Measurements from ENCODE around the gene CIC.

Gene CIC

GRCh38 chr19:42246143-42246921, 22.7 kb upstream of the CIC start:
- H3K4me1 ChIP-seq (ENCODE audit: control insufficient read depth, low read depth, low read length): peaks cover 16% of the 10 kb centered on the region
- H3K27ac ChIP-seq (ENCODE audit: low read length): no peak overlapping the region
- H3K9ac ChIP-seq (ENCODE audit: low read length): no peak overlapping the region

GRCh38 chr19:42246922-42247639, 22.0 kb upstream of the CIC start:
- Histone ChIP-seq H3K36me3 (ENCODE audit: control insufficient read depth, low read depth, low read length) (peaks cover 3% of the 10 kb centered on the region), H3K27me3 (ENCODE audit: control insufficient read depth, insufficient read depth, low read length) (no peaks in the 10 kb centered on the region), H3K9ac (ENCODE audit: low read length) (no peak overlapping the region), H3K9me3 (ENCODE audit: control insufficient read depth, low read depth, low read length) (no peaks in the 10 kb centered on the region), H3K4me1 (ENCODE audit: control insufficient read depth, low read depth, low read length) (peaks cover 20% of the 10 kb centered on the region), H3K27ac (ENCODE audit: low read length) (no peak overlapping the region), H3K4me3 (ENCODE audit: low read length) (no peak overlapping the region)

More at GRCh38 chr19:42246143-42246921, 22.7 kb upstream of the CIC start:
- H3K36me3 ChIP-seq (ENCODE audit: control insufficient read depth, low read depth, low read length): peaks cover 3% of the 10 kb centered on the region
- H3K4me3 ChIP-seq (ENCODE audit: low read length): no peak overlapping the region
- no peaks in the 10 kb centered on the region for H3K9me3 ChIP-seq (ENCODE audit: control insufficient read depth, low read depth, low read length)
- no peaks in the 10 kb centered on the region for H3K27me3 ChIP-seq (ENCODE audit: control insufficient read depth, insufficient read depth, low read length)

GRCh38 chr19:42247640-42248199, 21.3 kb upstream of the CIC start:
- Histone ChIP-seq H3K36me3 (ENCODE audit: control insufficient read depth, low read depth, low read length) (peaks cover 3% of the 10 kb centered on the region), H3K27me3 (ENCODE audit: control insufficient read depth, insufficient read depth, low read length) (no peaks in the 10 kb centered on the region), H3K27ac (ENCODE audit: low read length) (no peak overlapping the region), H3K9me3 (ENCODE audit: control insufficient read depth, low read depth, low read length) (no peaks in the 10 kb centered on the region), H3K4me3 (ENCODE audit: low read length) (no peak overlapping the region), H3K4me1 (ENCODE audit: control insufficient read depth, low read depth, low read length) (peaks cover 23% of the 10 kb centered on the region), H3K9ac (ENCODE audit: low read length) (no peak overlapping the region)

GRCh38 chr19:42248270-42249148, 20.5 kb upstream of the CIC start:
- Histone ChIP-seq H3K36me3 (ENCODE audit: control insufficient read depth, low read depth, low read length) (peaks cover 3% of the 10 kb centered on the region), H3K9me3 (ENCODE audit: control insufficient read depth, low read depth, low read length) (no peaks in the 10 kb centered on the region), H3K9ac (ENCODE audit: low read length) (no peak overlapping the region), H3K27me3 (ENCODE audit: control insufficient read depth, insufficient read depth, low read length) (no peaks in the 10 kb centered on the region), H3K4me3 (ENCODE audit: low read length) (no peak overlapping the region), H3K4me1 (ENCODE audit: control insufficient read depth, low read depth, low read length) (peaks cover 25% of the 10 kb centered on the region), H3K27ac (ENCODE audit: low read length) (no peak overlapping the region)

DNA sequence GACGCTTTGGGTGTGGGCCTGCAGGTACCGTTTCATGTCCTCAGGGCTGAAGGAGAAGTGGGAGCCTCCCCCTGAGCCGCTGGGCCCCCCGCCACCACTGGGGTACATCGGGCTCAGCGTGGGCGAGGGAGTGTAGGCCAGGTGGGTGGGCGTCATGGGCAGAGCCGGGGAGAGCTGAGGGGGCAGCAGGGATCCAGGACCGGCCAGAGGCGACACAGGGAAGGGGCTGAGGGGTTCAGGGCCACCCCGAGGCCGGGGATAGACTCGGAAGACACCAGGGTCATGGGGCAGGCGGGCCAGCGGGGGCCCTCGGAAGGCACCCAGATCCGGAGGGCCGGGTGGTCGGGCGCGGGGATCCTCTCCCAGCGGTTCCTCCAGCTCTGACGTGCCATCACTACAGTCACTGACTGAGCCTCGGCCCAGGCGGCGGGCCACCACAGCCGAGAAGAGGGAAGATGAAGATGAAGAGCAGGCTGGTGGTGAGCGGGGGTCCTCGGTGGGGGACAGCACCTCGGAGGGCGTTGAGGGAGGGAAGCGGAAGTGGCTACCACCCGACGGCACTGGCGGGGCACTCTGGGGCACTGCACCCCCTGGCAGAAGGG, 19.8 kb upstream of the CIC start:
- H3K4me3 ChIP-seq (ENCODE audit: low read length): no peak overlapping the region
- peaks cover 23% of the 10 kb centered on the region for H3K4me1 ChIP-seq (ENCODE audit: control insufficient read depth, low read depth, low read length)
- no peaks in the 10 kb centered on the region for H3K9me3 ChIP-seq (ENCODE audit: control insufficient read depth, low read depth, low read length)
- H3K36me3 ChIP-seq (ENCODE audit: control insufficient read depth, low read depth, low read length): peaks cover 3% of the 10 kb centered on the region
- H3K27me3 ChIP-seq (ENCODE audit: control insufficient read depth, insufficient read depth, low read length): no peaks in the 10 kb centered on the region
- H3K27ac ChIP-seq (ENCODE audit: low read length): no peak overlapping the region
- no peak overlapping the region for H3K9ac ChIP-seq (ENCODE audit: low read length)

GRCh38 chr19:42249769-42250168, 19.3 kb upstream of the CIC start:
- Histone ChIP-seq H3K9ac (ENCODE audit: low read length) (no peak overlapping the region), H3K4me3 (ENCODE audit: low read length) (no peak overlapping the region), H3K9me3 (ENCODE audit: control insufficient read depth, low read depth, low read length) (no peaks in the 10 kb centered on the region), H3K36me3 (ENCODE audit: control insufficient read depth, low read depth, low read length) (peaks cover 3% of the 10 kb centered on the region), H3K27me3 (ENCODE audit: control insufficient read depth, insufficient read depth, low read length) (no peaks in the 10 kb centered on the region), H3K4me1 (ENCODE audit: control insufficient read depth, low read depth, low read length) (peaks cover 21% of the 10 kb centered on the region), H3K27ac (ENCODE audit: low read length) (no peak overlapping the region)

- Histone ChIP-seq H3K36me3 (ENCODE audit: control insufficient read depth, low read depth, low read length) (peaks cover 3% of the 10 kb centered on the region), H3K9me3 (ENCODE audit: control insufficient read depth, low read depth, low read length) (no peaks in the 10 kb centered on the region), H3K27me3 (ENCODE audit: control insufficient read depth, insufficient read depth, low read length) (no peaks in the 10 kb centered on the region), H3K4me3 (ENCODE audit: low read length) (no peak overlapping the region), H3K4me1 (ENCODE audit: control insufficient read depth, low read depth, low read length) (peaks cover 18% of the 10 kb centered on the region), H3K9ac (ENCODE audit: low read length) (no peak overlapping the region), H3K27ac (ENCODE audit: low read length) (no peak overlapping the region)
These were observed 18.8 kb upstream of the CIC start for GRCh38 chr19:42250183-42250665.

- Histone ChIP-seq H3K4me3 (ENCODE audit: low read length) (no peak overlapping the region), H3K9me3 (ENCODE audit: control insufficient read depth, low read depth, low read length) (no peaks in the 10 kb centered on the region), H3K9ac (ENCODE audit: low read length) (no peak overlapping the region), H3K27me3 (ENCODE audit: control insufficient read depth, insufficient read depth, low read length) (no peaks in the 10 kb centered on the region), H3K4me1 (ENCODE audit: control insufficient read depth, low read depth, low read length) (peaks cover 18% of the 10 kb centered on the region), H3K27ac (ENCODE audit: low read length) (no peak overlapping the region), H3K36me3 (ENCODE audit: control insufficient read depth, low read depth, low read length) (peaks cover 3% of the 10 kb centered on the region)
These were observed 18.2 kb upstream of the CIC start for GRCh38 chr19:42250666-42251531.

DNA sequence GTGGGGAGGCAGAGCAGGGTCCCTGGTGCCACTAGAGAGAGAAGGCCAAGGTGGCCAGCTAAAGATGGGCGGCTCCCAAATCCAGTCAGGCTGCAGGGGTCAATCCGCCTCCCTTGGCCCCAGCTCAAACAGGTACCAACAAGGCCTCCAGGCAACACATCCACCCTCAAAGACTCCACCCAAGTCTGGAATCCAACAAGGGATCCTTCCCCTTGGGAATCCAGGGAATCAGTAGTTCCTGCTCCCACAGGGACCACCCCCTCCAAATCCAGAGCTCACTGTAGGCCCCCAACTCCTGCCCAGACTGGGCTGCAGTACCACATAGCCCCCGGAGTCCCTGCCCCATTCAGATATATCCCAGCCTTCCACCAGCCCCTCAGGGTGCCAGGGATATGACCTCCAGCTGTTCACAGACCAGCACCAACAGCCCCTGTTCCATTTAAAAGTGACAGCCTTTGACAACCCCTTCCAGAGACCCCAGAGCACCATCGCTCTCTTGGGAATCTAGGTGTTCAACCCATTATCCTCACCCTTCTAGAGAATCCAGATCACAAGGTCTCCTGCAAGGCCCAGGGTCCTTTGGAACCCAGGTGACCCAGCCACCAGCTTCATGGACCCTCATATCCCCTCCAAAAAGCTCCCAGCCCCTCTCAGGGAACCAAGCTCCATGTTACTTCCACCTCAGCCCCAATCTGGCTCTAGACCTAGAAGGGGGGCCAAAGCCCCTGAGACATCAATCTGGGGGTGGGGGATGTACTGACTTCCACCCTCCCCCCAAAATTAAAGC, 17.3 kb upstream of the CIC start:
- peaks cover 3% of the 10 kb centered on the region for H3K36me3 ChIP-seq (ENCODE audit: control insufficient read depth, low read depth, low read length)
- H3K9ac ChIP-seq (ENCODE audit: low read length): no peak overlapping the region

More for the DNA sequence above, 17.3 kb upstream of the CIC start:
- Histone ChIP-seq H3K27ac (ENCODE audit: low read length) (no peak overlapping the region), H3K4me1 (ENCODE audit: control insufficient read depth, low read depth, low read length) (peaks cover 17% of the 10 kb centered on the region), H3K27me3 (ENCODE audit: control insufficient read depth, insufficient read depth, low read length) (peaks cover 6% of the 10 kb centered on the region), H3K9me3 (ENCODE audit: control insufficient read depth, low read depth, low read length) (no peaks in the 10 kb centered on the region), H3K4me3 (ENCODE audit: low read length) (peak overlapping the region; percentile 2)
